Lower lobe of right lung (tissue), 2 donors: ENCODE measurements around the gene FADS2. TPM values are rescaled to one million over a fixed set of nuclear protein-coding genes. Genes with fewer than 3 reads are reported as not detected.

Source experiments
- ATAC-seq, 2 donors: fragments of 200-7000 bp; cut with Tn5 transposase; one replicate each; pipeline ENCODE4 v1.9.1; 2020 to 2022; ENCODE audit warnings: mild to moderate bottlenecking in 2 of 2, moderate library complexity in 2 of 2
- DNase-seq: peaks from one replicate; pipeline ENCODE4 v3.0.0-alpha.2; 2020
- H3K27ac ChIP-seq: fragments of 200-600 bp; one replicate; pipeline ENCODE4 v1.8.0; 2022
- H3K27me3 ChIP-seq: fragments of 200-600 bp; one replicate; pipeline ENCODE4 v1.8.0; 2022; ENCODE audit warnings: low read depth
- H3K36me3 ChIP-seq: fragments of 200-600 bp; one replicate; pipeline ENCODE4 v1.8.0; 2022; ENCODE audit warnings: mild to moderate bottlenecking
- H3K4me1 ChIP-seq: fragments of 200-600 bp; one replicate; pipeline ENCODE4 v1.8.0; 2022
- H3K4me3 ChIP-seq: fragments of 200-600 bp; one replicate; pipeline ENCODE4 v1.8.0; 2022; ENCODE audit warnings: mild to moderate bottlenecking
- H3K9me3 ChIP-seq: fragments of 200-600 bp; one replicate; pipeline ENCODE4 v1.8.0; 2022
- intact Hi-C: fragments of 100-400 bp; cut with DNase I; formaldehyde crosslinking; loops from one replicate; pipeline ENCODE4 v1.11.0; 2022
- total RNA-seq: library from RNA; stranded (reverse); fragmentation: NEBNext Ultra II Directional; extraction: Animal tissue kit (Norgen Biotek cat#: 25700); gene quantifications from one replicate; pipeline ENCODE4 v1.2.1, GENCODE V29; 2021
- TF ChIP-seq, protein P1 (sequence below): fragments of 200-600 bp; IDR thresholded peaks from one replicate; pipeline ENCODE4 v1.8.0; 2022; ENCODE audit warnings: antibody characterized with exemption, mild to moderate bottlenecking
- donor health status: DM: no; HTN: yes; CAD: no; lungs with severe emphysema.

The FADS2 gene
- total RNA-seq, 1 donor from 2014 or later = 82.0 TPM

DNA sequence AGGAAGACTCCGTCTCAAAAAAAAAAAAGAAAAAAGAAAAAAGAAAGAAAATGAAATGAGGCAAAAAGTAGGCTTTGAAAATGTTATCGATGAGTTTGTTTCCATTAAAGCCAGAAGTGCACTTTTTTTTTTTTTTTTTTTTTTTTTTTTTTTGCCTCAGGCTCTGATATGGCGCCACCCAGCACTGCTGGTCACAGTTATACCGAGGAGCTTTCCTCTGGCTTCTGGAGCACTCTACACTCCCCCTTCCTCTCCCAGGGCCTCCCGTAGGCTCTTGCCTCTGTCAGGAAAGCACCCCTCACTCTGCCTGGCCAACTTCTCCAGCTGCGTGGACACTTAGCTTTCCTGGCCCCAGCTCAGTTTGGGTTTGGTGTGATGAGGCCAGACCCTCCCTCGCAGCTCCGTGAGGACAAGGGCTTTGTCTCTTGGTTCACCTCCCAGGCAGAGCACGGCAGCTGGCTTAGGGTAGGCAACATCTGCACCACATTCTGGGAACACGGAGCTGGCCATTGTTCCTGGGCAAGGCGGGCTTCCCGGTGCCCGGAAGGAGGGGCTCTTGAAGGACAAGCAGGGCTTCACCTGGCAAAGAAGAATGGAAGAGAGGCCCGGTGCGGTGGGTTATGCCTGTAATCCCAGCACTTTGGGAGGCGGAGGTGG, 16.9 kb downstream of the FADS2 start:
- Histone ChIP-seq H3K4me3 (no peak overlapping the region), H3K27ac (no peak overlapping the region), H3K27me3 (no peaks in the 10 kb centered on the region), H3K36me3 (peaks cover 60% of the 10 kb centered on the region), H3K9me3 (no peaks in the 10 kb centered on the region), H3K4me1 (no peaks in the 10 kb centered on the region)
- ATAC-seq = no peak
- intact Hi-C loops = no loop called here
- DNase-seq = no peak
- TF ChIP-seq, protein P1, sequence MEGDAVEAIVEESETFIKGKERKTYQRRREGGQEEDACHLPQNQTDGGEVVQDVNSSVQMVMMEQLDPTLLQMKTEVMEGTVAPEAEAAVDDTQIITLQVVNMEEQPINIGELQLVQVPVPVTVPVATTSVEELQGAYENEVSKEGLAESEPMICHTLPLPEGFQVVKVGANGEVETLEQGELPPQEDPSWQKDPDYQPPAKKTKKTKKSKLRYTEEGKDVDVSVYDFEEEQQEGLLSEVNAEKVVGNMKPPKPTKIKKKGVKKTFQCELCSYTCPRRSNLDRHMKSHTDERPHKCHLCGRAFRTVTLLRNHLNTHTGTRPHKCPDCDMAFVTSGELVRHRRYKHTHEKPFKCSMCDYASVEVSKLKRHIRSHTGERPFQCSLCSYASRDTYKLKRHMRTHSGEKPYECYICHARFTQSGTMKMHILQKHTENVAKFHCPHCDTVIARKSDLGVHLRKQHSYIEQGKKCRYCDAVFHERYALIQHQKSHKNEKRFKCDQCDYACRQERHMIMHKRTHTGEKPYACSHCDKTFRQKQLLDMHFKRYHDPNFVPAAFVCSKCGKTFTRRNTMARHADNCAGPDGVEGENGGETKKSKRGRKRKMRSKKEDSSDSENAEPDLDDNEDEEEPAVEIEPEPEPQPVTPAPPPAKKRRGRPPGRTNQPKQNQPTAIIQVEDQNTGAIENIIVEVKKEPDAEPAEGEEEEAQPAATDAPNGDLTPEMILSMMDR = no peak

- Histone ChIP-seq H3K4me3 (no peak overlapping the region), H3K36me3 (peaks cover 61% of the 10 kb centered on the region), H3K4me1 (no peaks in the 10 kb centered on the region), H3K27ac (no peak overlapping the region), H3K27me3 (no peaks in the 10 kb centered on the region), H3K9me3 (no peaks in the 10 kb centered on the region)
- intact Hi-C loops = no loop called here
- DNase-seq (no peak), ATAC-seq (no peak)
- TF ChIP-seq, protein P1 = no peak
These were observed 18.4 kb downstream of the FADS2 start for GRCh38 chr11:61846362-61847020.

GRCh38 chr11:61847914-61848581, 19.9 kb downstream of the FADS2 start:
- Histone ChIP-seq H3K36me3 (peaks cover 64% of the 10 kb centered on the region), H3K4me3 (no peak overlapping the region), H3K27ac (no peak overlapping the region), H3K4me1 (no peaks in the 10 kb centered on the region), H3K27me3 (no peaks in the 10 kb centered on the region), H3K9me3 (no peaks in the 10 kb centered on the region)
- intact Hi-C loops = no loop called here
- DNase-seq = no peak
- ATAC-seq = no peak
- TF ChIP-seq, protein P1 = no peak

DNA sequence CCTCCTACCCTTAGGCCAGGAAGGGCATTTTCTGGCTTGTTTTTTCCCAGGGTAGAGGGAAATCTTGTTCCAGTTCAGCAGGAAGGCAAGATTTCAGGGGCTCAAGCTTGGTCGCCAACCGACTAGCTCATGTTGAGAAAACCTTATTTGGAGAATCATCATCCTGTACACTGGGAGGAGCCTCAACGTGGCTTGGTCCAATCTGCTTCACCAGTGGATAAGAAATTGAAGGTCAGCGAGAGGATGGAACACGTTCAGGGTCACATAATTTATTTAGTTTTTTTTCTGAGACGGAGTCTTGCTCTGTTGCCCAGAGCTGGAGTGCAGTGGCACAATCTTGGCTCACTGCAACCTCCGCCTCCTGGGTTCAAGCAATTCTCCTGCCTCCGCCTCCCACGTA, 20.5 kb downstream of the FADS2 start:
- ATAC-seq (no peak), DNase-seq (no peak)
- intact Hi-C loops = no loop called here
- Histone ChIP-seq H3K4me3 (no peak overlapping the region), H3K36me3 (peaks cover 59% of the 10 kb centered on the region), H3K9me3 (no peaks in the 10 kb centered on the region), H3K4me1 (no peaks in the 10 kb centered on the region), H3K27me3 (no peaks in the 10 kb centered on the region), H3K27ac (no peak overlapping the region)
- TF ChIP-seq, protein P1 = no peak

GRCh38 chr11:61850687-61851086, 22.6 kb downstream of the FADS2 start:
- Histone ChIP-seq H3K27ac (no peak overlapping the region), H3K9me3 (no peaks in the 10 kb centered on the region)
- intact Hi-C loops = no loop called here

More at GRCh38 chr11:61850687-61851086, 22.6 kb downstream of the FADS2 start:
- H3K4me3 ChIP-seq = no peak overlapping the region
- TF ChIP-seq, protein P1 = no peak
- H3K36me3 ChIP-seq = peaks cover 55% of the 10 kb centered on the region
- no peaks in the 10 kb centered on the region for H3K27me3 ChIP-seq
- no peaks in the 10 kb centered on the region for H3K4me1 ChIP-seq
- no peak for DNase-seq
- ATAC-seq = no peak
